ENCODE data around the gene MNT. TPM values are rescaled to one million over a fixed set of nuclear protein-coding genes. Genes with fewer than 3 reads are reported as not detected.
"Not testable (repeated sequence)": the region's sequence is repeated elsewhere in the genome, so short reads cannot be mapped to it uniquely, and the experiment has no call there.

MNT gene
- total RNA-seq, 1 donor from 2014 or later, result 41.0 TPM

- no peak overlapping the region for H3K27ac Mint-ChIP-seq (ENCODE audit: unreplicated experiment)
- no peak for TF ChIP-seq CTCF (IDR thresholded peaks at IDR 0.05; ENCODE audit: partially characterized antibody, unreplicated experiment)
Measured at GRCh38 chr17:2444382-2444781, 43.5 kb upstream of the MNT start.

GRCh38 chr17:2442166-2442565 is 41.3 kb upstream of the MNT start:
- Mint-ChIP-seq H3K4me3 (ENCODE audit: unreplicated experiment) (no peak overlapping the region), H3K27ac (ENCODE audit: unreplicated experiment) (no peak overlapping the region), H3K27me3 (ENCODE audit: unreplicated experiment) (peaks cover 5% of the 10 kb centered on the region), H3K36me3 (ENCODE audit: unreplicated experiment) (peaks cover 10% of the 10 kb centered on the region), H3K4me1 (ENCODE audit: low read depth, unreplicated experiment) (no peaks in the 10 kb centered on the region), H3K9me3 (ENCODE audit: unreplicated experiment) (peaks cover 8% of the 10 kb centered on the region)
- no peak for DNase-seq
- TF ChIP-seq CTCF (IDR thresholded peaks at IDR 0.05; ENCODE audit: partially characterized antibody, unreplicated experiment), result no peak

More at GRCh38 chr17:2444382-2444781, 43.5 kb upstream of the MNT start:
- peaks cover 5% of the 10 kb centered on the region for H3K27me3 Mint-ChIP-seq (ENCODE audit: unreplicated experiment)
- H3K9me3 Mint-ChIP-seq (ENCODE audit: unreplicated experiment), result peaks cover 8% of the 10 kb centered on the region
- no peak for DNase-seq
- peaks cover 3% of the 10 kb centered on the region for H3K4me1 Mint-ChIP-seq (ENCODE audit: low read depth, unreplicated experiment)
- peaks cover 10% of the 10 kb centered on the region for H3K36me3 Mint-ChIP-seq (ENCODE audit: unreplicated experiment)
- H3K4me3 Mint-ChIP-seq (ENCODE audit: unreplicated experiment), result no peak overlapping the region

- no peak for TF ChIP-seq CTCF (IDR thresholded peaks at IDR 0.05; ENCODE audit: partially characterized antibody, unreplicated experiment)
- peaks cover 6% of the 10 kb centered on the region for H3K9me3 Mint-ChIP-seq (ENCODE audit: unreplicated experiment)
Measured at GRCh38 chr17:2440930-2441329, 40.1 kb upstream of the MNT start.

GRCh38 chr17:2439997-2440396 is 39.1 kb upstream of the MNT start:
- H3K27me3 Mint-ChIP-seq (ENCODE audit: unreplicated experiment); H3K27ac Mint-ChIP-seq (ENCODE audit: unreplicated experiment); H3K9me3 Mint-ChIP-seq (ENCODE audit: unreplicated experiment); DNase-seq; H3K4me3 Mint-ChIP-seq (ENCODE audit: unreplicated experiment); H3K36me3 Mint-ChIP-seq (ENCODE audit: unreplicated experiment): not testable (repeated sequence)
- H3K4me1 Mint-ChIP-seq (ENCODE audit: low read depth, unreplicated experiment), result peaks cover 16% of the 10 kb centered on the region

More at GRCh38 chr17:2440930-2441329, 40.1 kb upstream of the MNT start:
- Mint-ChIP-seq H3K4me1 (ENCODE audit: low read depth, unreplicated experiment) (peaks cover 7% of the 10 kb centered on the region), H3K27ac (ENCODE audit: unreplicated experiment) (no peak overlapping the region), H3K4me3 (ENCODE audit: unreplicated experiment) (no peak overlapping the region), H3K36me3 (ENCODE audit: unreplicated experiment) (peaks cover 6% of the 10 kb centered on the region), H3K27me3 (ENCODE audit: unreplicated experiment) (peaks cover 6% of the 10 kb centered on the region)
- no peak for DNase-seq

- Mint-ChIP-seq H3K36me3 (ENCODE audit: unreplicated experiment) (peaks cover 1% of the 10 kb centered on the region), H3K27me3 (ENCODE audit: unreplicated experiment) (peaks cover 3% of the 10 kb centered on the region), H3K27ac (ENCODE audit: unreplicated experiment) (no peak overlapping the region), H3K9me3 (ENCODE audit: unreplicated experiment) (peaks cover 5% of the 10 kb centered on the region), H3K4me3 (ENCODE audit: unreplicated experiment) (no peak overlapping the region), H3K4me1 (ENCODE audit: low read depth, unreplicated experiment) (peaks cover 25% of the 10 kb centered on the region)
- DNase-seq, result no peak
- TF ChIP-seq CTCF (IDR thresholded peaks at IDR 0.05; ENCODE audit: partially characterized antibody, unreplicated experiment), result no peak
Measured at GRCh38 chr17:2438823-2439222, 38.0 kb upstream of the MNT start.

Measured in glutamatergic neuron (in vitro differentiated cells).